ENCODE data around the gene TRPV2.

GRCh38 chr17:16482253-16482652 lies 66.9 kb downstream of the TRPV2 start:
- no peak for TF ChIP-seq TAF1 (IDR thresholded peaks at IDR 0.05; ENCODE audit: borderline replicate concordance, low read depth, low read length)
- TF ChIP-seq POLR2A (IDR thresholded peaks at IDR 0.05; ENCODE audit: low read depth, low read length), result no peak
